Neural progenitor cell (in vitro differentiated cells): ENCODE measurements around the gene MAP7D2. TPM values are rescaled to one million over a fixed set of nuclear protein-coding genes. Genes with fewer than 3 reads are reported as not detected.

Experiments
- DNase-seq: peaks from one replicate; pipeline ENCODE4 v3.0.0-alpha.2; 2016; ENCODE audit warnings: low spot score
- H2AFZ ChIP-seq: fragments of 200-600 bp; sonication (generic); replicated peaks from 2 replicates; pipeline ENCODE4 v1.6.1; 2016; ENCODE audit warnings: antibody characterized with exemption
- H3F3A ChIP-seq: fragments of 200-600 bp; sonication (generic); 2 replicates; pipeline ENCODE4 v1.6.1; 2016; ENCODE audit warnings: antibody characterized with exemption, low read depth
- H3K27ac ChIP-seq: fragments of 200-600 bp; sonication (generic); 2 replicates; pipeline ENCODE4 v1.5.1; 2016; ENCODE audit warnings: mild to moderate bottlenecking
- H3K27me3 ChIP-seq: fragments of 200-600 bp; sonication (generic); 2 replicates; pipeline ENCODE4 v1.6.1; 2016; ENCODE audit warnings: mild to moderate bottlenecking, moderate library complexity
- H3K36me3 ChIP-seq: fragments of 200-600 bp; sonication (generic); 2 replicates; pipeline ENCODE4 v1.5.1; 2016
- H3K4me1 ChIP-seq: fragments of 200-600 bp; sonication (generic); 2 replicates; pipeline ENCODE4 v1.6.1; 2016; ENCODE audit warnings: mixed run types
- H3K4me2 ChIP-seq: fragments of 200-600 bp; sonication (generic); 2 replicates; pipeline ENCODE4 v1.6.1; 2016
- H3K4me3 ChIP-seq: fragments of 200-600 bp; sonication (generic); 2 replicates; pipeline ENCODE4 v1.5.1; 2016
- H3K79me2 ChIP-seq: fragments of 200-600 bp; sonication (generic); 2 replicates; pipeline ENCODE4 v1.6.1; 2016; ENCODE audit warnings: low read depth
- H3K9ac ChIP-seq: fragments of 200-600 bp; sonication (generic); 2 replicates; pipeline ENCODE4 v1.6.1; 2016
- H3K9me3 ChIP-seq: fragments of 200-600 bp; sonication (generic); 2 replicates; pipeline ENCODE4 v1.5.1; 2016; ENCODE audit warnings: low read depth
- H4K20me1 ChIP-seq: fragments of 200-600 bp; sonication (generic); 2 replicates; pipeline ENCODE4 v1.6.1; 2016; ENCODE audit warnings: low read depth
- H3K27ac Mint-ChIP-seq: 3 replicates; pipeline ENCODE4 v1.8.0; 2021; ENCODE audit warnings: mixed read lengths
- H3K27me3 Mint-ChIP-seq: 2 replicates; pipeline ENCODE4 v1.8.0; 2022; ENCODE audit warnings: low read depth, mild to moderate bottlenecking, inconsistent platforms, moderate library complexity, mixed read lengths; ENCODE audit not compliant: insufficient read depth
- H3K36me3 Mint-ChIP-seq: 3 replicates; pipeline ENCODE4 v1.8.0; 2021; ENCODE audit warnings: mixed read lengths
- H3K4me1 Mint-ChIP-seq: 3 replicates; pipeline ENCODE4 v1.8.0; 2021; ENCODE audit warnings: mixed read lengths
- H3K4me3 Mint-ChIP-seq: 3 replicates; pipeline ENCODE4 v1.8.0; 2021; ENCODE audit warnings: mild to moderate bottlenecking, moderate library complexity, mixed read lengths
- H3K9me3 Mint-ChIP-seq: 3 replicates; pipeline ENCODE4 v1.8.0; 2020; ENCODE audit warnings: mixed read lengths
- CTCF ChIP-seq: fragments of 200-600 bp; sonication (generic); IDR thresholded peaks from 2 replicates; pipeline ENCODE4 v1.5.1; 2017; ENCODE audit warnings: antibody characterized with exemption, mild to moderate bottlenecking
- EZH2 ChIP-seq: fragments of 200-600 bp; sonication (generic); IDR thresholded peaks from 2 replicates; pipeline ENCODE4 v1.6.1; 2017; ENCODE audit warnings: antibody characterized with exemption, mild to moderate bottlenecking, moderate library complexity
- EZH2phosphoT487 ChIP-seq: fragments of 200-600 bp; sonication (generic); IDR thresholded peaks from 2 replicates; pipeline ENCODE4 v1.6.1; 2017; ENCODE audit warnings: antibody characterized with exemption
- total RNA-seq: library from RNA; depleted of rRNA; stranded (reverse); fragments of >200 nt; gene quantifications from 2 replicates; pipeline ENCODE4 v1.2.3, GENCODE V29; 2015; ENCODE audit warnings: low replicate concordance

MAP7D2 gene
- total RNA-seq, 1 donor from 2014 or later, result 2.6 TPM

DNA sequence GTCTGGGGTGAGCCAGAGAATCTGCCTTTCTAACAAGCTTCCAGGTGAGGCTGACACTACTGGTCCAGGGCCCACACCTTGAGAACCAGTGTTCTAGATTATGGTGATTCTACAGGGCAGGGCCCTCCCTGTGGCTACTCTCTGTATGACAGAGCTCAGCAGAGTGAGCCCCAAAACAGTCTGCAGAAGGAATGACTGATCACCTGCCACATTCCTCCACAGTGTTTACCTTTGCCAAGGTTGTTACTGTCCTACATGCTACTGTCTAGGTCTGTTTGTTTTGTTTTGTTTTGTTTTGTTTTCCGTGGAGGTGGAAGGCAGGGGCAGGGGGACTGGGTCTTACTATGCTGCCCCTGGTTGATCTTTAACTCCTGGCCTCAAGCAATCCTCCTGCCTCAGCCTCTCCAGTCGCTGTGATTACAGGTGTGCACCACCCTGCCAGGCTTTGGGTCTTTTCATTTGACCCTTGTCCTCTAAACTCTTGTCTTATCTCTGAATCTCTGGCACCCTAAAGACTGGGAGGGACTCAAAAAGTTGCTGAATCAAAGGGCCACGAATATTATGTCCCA lies 45.1 kb downstream of the MAP7D2 start:
- Histone ChIP-seq H3K36me3 (no peaks in the 10 kb centered on the region), H3F3A (no peaks in the 10 kb centered on the region), H3K9me3 (no peaks in the 10 kb centered on the region), H3K4me3 (no peak overlapping the region), H3K79me2 (no peaks in the 10 kb centered on the region), H3K4me2 (no peak overlapping the region), H3K9ac (no peak overlapping the region), H3K27me3 (no peaks in the 10 kb centered on the region), H2AFZ (no peak overlapping the region), H3K4me1 (no peaks in the 10 kb centered on the region), H3K27ac (no peak overlapping the region), H4K20me1 (no peaks in the 10 kb centered on the region)
- Mint-ChIP-seq H3K4me3 (no peak overlapping the region), H3K4me1 (peaks cover 10% of the 10 kb centered on the region), H3K9me3 (no peaks in the 10 kb centered on the region), H3K36me3 (no peaks in the 10 kb centered on the region), H3K27ac (no peak overlapping the region), H3K27me3 (peaks cover 3% of the 10 kb centered on the region)
- no peak for TF ChIP-seq EZH2
- no peak for DNase-seq

DNA sequence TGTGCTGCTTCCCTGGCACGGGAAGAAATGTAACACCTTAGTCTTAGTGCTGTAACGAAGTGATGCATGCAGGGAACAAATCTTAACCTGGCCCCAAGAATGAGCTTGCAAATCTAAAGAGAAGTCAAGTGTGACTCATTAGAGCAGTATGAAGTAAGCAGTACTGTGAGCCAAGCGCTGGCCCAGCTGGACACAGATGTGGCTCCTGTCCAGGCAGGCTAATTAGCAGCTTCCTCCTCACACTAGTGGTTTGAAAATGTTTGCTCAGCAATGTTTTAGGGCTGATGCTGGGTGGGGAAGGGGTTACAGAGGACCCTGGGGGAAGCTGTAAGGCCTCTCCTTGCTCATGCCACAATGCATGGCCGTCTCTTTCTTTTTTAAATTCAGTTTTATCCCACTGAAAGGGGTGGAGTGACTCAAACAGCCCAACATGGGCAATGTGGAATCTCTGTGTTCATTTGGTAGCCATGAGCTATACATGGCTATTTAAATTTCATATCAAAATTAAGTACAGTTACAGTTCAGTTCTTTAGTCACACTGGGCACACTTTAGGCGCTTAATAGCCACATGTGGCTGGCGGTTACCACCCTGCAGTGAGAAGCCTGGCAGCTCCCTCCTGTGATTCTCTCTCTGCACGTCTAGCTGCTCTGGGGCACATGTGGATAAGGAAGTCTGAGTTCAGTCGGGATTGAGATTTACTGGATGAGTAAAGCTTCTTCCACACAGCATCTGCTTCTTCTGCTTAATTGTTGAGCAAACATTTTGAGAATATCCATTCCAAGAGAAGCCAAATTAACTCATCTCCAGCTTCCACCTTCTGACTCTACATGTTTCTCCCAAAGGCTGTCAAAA lies 48.8 kb downstream of the MAP7D2 start:
- H3K9me3 ChIP-seq, result no peaks in the 10 kb centered on the region
- H2AFZ ChIP-seq, result no peak overlapping the region
- Mint-ChIP-seq H3K27ac (no peak overlapping the region), H3K9me3 (no peaks in the 10 kb centered on the region), H3K4me3 (no peak overlapping the region), H3K36me3 (no peaks in the 10 kb centered on the region), H3K4me1 (peaks cover 10% of the 10 kb centered on the region), H3K27me3 (peaks cover 3% of the 10 kb centered on the region)
- H3F3A ChIP-seq, result no peaks in the 10 kb centered on the region
- no peak overlapping the region for H3K4me2 ChIP-seq
- no peaks in the 10 kb centered on the region for H3K36me3 ChIP-seq
- H3K4me1 ChIP-seq, result no peaks in the 10 kb centered on the region
- TF ChIP-seq EZH2phosphoT487 (no peak), EZH2 (no peak), CTCF (no peak)
- no peaks in the 10 kb centered on the region for H3K79me2 ChIP-seq
- no peak overlapping the region for H3K9ac ChIP-seq
- no peaks in the 10 kb centered on the region for H4K20me1 ChIP-seq
- no peaks in the 10 kb centered on the region for H3K27me3 ChIP-seq
- no peak overlapping the region for H3K27ac ChIP-seq
- DNase-seq, result no peak
- H3K4me3 ChIP-seq, result no peak overlapping the region

DNA sequence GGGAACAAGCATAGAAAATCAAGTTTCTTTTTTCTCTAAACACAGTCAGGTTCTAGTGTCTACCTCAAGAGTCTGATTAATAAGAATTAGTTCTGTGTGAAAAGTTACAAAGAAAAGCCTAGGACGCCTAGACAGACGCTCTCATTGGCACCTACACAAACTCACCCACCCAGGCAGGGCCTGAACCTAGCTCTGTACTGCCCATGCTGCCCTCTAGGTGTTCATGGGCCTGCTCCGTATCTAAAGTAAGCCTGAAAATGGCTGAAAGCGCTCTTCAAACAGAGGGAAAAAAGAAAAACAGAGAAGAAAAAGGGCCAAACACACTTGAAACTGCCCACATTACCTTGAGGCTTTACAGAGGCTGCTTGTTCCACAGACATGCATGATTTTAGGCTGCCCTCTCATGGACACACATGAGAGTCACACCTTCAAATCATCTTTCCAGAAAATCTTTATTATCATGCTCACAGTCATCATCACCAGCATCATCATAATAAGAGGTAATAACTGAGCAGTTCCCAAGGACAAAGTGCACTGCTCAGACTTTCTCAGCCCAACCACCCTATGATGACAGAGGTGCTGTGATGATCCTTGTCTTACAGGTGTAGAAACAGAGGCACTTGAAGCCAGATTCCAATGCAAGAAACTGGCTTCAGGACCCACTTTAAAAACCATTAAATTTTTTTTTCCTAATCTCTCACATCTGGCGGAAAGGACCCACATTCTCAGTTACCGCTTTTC lies 49.6 kb downstream of the MAP7D2 start:
- H3K4me2 ChIP-seq, result no peak overlapping the region
- no peaks in the 10 kb centered on the region for H3K79me2 ChIP-seq
- Mint-ChIP-seq H3K27me3 (peaks cover 3% of the 10 kb centered on the region), H3K4me3 (no peak overlapping the region), H3K4me1 (peaks cover 10% of the 10 kb centered on the region), H3K9me3 (no peaks in the 10 kb centered on the region), H3K36me3 (no peaks in the 10 kb centered on the region), H3K27ac (peak overlapping the region; percentile 8)
- no peak overlapping the region for H2AFZ ChIP-seq
- no peaks in the 10 kb centered on the region for H3F3A ChIP-seq
- TF ChIP-seq CTCF (peak; percentile 55), EZH2 (no peak), EZH2phosphoT487 (no peak)
- no peaks in the 10 kb centered on the region for H4K20me1 ChIP-seq
- no peak overlapping the region for H3K9ac ChIP-seq
- H3K36me3 ChIP-seq, result no peaks in the 10 kb centered on the region
- H3K27me3 ChIP-seq, result no peaks in the 10 kb centered on the region
- H3K27ac ChIP-seq, result no peak overlapping the region
- H3K4me3 ChIP-seq, result no peak overlapping the region
- H3K9me3 ChIP-seq, result no peaks in the 10 kb centered on the region
- H3K4me1 ChIP-seq, result no peaks in the 10 kb centered on the region
- peak; percentile 26 for DNase-seq
